Measurements from ENCODE around the gene SORBS1. TPM values are rescaled to one million over a fixed set of nuclear protein-coding genes. Genes with fewer than 3 reads are reported as not detected.

Gene SORBS1
- total RNA-seq, 1 donor from 2014 or later, result 221 TPM

DNA sequence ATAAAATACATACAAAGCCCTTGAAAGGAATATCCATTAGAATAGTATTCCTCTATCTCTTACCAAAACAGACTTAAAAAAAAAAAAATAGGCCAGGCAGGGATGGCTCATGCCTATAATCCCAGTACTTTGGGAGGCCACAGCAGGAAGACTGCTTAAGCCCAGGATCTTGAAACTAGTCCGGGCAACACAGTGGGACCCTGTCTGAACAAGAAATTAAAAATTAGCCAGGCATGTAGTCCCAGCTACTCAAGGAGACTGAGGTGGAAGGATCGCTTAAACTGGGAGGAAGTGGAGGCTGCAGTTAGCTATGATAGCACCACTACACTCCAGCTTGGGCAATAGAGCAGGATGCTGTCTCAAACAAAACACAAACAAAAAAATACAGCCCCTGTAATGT lies 280.0 kb downstream of the SORBS1 start:
- TF ChIP-seq, protein P1, sequence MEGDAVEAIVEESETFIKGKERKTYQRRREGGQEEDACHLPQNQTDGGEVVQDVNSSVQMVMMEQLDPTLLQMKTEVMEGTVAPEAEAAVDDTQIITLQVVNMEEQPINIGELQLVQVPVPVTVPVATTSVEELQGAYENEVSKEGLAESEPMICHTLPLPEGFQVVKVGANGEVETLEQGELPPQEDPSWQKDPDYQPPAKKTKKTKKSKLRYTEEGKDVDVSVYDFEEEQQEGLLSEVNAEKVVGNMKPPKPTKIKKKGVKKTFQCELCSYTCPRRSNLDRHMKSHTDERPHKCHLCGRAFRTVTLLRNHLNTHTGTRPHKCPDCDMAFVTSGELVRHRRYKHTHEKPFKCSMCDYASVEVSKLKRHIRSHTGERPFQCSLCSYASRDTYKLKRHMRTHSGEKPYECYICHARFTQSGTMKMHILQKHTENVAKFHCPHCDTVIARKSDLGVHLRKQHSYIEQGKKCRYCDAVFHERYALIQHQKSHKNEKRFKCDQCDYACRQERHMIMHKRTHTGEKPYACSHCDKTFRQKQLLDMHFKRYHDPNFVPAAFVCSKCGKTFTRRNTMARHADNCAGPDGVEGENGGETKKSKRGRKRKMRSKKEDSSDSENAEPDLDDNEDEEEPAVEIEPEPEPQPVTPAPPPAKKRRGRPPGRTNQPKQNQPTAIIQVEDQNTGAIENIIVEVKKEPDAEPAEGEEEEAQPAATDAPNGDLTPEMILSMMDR (IDR thresholded peaks at IDR 0.05; ENCODE audit: partially characterized antibody, unreplicated experiment), result no peak
- peaks cover 3% of the 10 kb centered on the region for H3K27me3 Mint-ChIP-seq (ENCODE audit: unreplicated experiment)
- H3K36me3 Mint-ChIP-seq (ENCODE audit: unreplicated experiment), result no peaks in the 10 kb centered on the region
- no peaks in the 10 kb centered on the region for H3K9me3 Mint-ChIP-seq (ENCODE audit: unreplicated experiment)
- no peak overlapping the region for H3K4me3 Mint-ChIP-seq (ENCODE audit: unreplicated experiment)
- H3K27ac Mint-ChIP-seq (ENCODE audit: unreplicated experiment), result no peak overlapping the region
- DNase-seq, result no peak
- peaks cover 3% of the 10 kb centered on the region for H3K4me1 Mint-ChIP-seq (ENCODE audit: low read depth, unreplicated experiment)

DNA sequence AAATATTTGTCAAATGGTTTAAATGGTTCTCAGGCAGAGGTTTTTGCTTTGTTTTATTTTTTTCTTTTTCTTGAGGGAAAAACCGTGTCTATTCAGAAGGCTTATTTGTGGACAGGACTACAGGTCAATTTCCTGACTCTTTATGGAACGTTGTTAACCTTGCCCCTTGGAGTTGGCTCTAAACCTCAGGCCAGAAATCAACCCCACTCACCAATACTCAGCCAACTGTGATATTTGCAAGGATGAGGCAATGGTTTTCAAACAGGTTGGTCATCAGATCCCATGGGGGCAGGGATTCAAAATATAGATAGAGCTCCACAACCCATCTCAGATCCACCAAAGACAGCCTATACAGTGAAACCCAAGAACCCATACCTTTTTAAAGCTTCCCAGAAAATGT lies 280.5 kb downstream of the SORBS1 start:
- Mint-ChIP-seq H3K27ac (ENCODE audit: unreplicated experiment) (no peak overlapping the region), H3K9me3 (ENCODE audit: unreplicated experiment) (no peaks in the 10 kb centered on the region), H3K27me3 (ENCODE audit: unreplicated experiment) (peaks cover 3% of the 10 kb centered on the region), H3K36me3 (ENCODE audit: unreplicated experiment) (no peaks in the 10 kb centered on the region), H3K4me1 (ENCODE audit: low read depth, unreplicated experiment) (peaks cover 3% of the 10 kb centered on the region), H3K4me3 (ENCODE audit: unreplicated experiment) (no peak overlapping the region)
- DNase-seq, result no peak
- TF ChIP-seq, protein P1 (IDR thresholded peaks at IDR 0.05; ENCODE audit: partially characterized antibody, unreplicated experiment), result no peak

DNA sequence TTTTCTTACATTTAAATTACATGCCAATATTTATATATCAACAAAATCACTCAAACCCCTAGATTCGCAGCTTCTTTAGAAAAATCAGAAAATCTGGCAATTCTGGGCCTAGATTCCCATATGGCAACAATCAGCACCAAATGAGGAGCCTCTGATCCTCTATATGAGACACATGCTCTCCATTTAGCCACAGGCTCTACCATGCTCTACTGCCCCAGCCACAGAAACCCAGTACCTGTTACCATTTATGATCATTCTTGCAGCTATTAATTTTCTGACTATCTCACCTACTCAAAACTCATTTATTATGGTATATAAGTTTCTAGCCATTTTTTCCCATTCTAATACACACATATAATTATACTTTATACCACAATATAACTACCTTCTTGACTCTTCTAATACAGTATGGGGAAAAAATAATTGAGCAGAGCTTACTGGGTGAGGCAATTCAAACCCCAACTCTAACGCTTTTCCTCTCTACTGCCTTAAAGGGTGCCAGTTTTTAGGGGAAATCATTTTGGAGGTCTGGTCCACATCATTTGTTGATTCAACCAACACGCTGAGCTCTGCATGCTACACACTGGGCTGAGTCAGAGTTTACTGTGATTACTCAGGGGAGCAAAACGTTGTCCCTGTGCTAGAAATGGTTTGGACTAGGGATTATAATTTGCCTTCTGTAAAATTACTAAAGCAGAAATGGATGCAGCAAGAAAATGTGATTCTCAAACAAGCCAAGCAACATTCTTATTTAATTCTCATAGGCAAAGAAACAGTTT lies 281.9 kb downstream of the SORBS1 start:
- DNase-seq, result no peak
- H3K4me1 Mint-ChIP-seq (ENCODE audit: low read depth, unreplicated experiment), result peaks cover 3% of the 10 kb centered on the region
- no peaks in the 10 kb centered on the region for H3K36me3 Mint-ChIP-seq (ENCODE audit: unreplicated experiment)
- TF ChIP-seq, protein P1 (IDR thresholded peaks at IDR 0.05; ENCODE audit: partially characterized antibody, unreplicated experiment), result no peak
- no peaks in the 10 kb centered on the region for H3K9me3 Mint-ChIP-seq (ENCODE audit: unreplicated experiment)
- H3K27me3 Mint-ChIP-seq (ENCODE audit: unreplicated experiment), result peaks cover 3% of the 10 kb centered on the region
- H3K4me3 Mint-ChIP-seq (ENCODE audit: unreplicated experiment), result no peak overlapping the region
- no peak overlapping the region for H3K27ac Mint-ChIP-seq (ENCODE audit: unreplicated experiment)

DNA sequence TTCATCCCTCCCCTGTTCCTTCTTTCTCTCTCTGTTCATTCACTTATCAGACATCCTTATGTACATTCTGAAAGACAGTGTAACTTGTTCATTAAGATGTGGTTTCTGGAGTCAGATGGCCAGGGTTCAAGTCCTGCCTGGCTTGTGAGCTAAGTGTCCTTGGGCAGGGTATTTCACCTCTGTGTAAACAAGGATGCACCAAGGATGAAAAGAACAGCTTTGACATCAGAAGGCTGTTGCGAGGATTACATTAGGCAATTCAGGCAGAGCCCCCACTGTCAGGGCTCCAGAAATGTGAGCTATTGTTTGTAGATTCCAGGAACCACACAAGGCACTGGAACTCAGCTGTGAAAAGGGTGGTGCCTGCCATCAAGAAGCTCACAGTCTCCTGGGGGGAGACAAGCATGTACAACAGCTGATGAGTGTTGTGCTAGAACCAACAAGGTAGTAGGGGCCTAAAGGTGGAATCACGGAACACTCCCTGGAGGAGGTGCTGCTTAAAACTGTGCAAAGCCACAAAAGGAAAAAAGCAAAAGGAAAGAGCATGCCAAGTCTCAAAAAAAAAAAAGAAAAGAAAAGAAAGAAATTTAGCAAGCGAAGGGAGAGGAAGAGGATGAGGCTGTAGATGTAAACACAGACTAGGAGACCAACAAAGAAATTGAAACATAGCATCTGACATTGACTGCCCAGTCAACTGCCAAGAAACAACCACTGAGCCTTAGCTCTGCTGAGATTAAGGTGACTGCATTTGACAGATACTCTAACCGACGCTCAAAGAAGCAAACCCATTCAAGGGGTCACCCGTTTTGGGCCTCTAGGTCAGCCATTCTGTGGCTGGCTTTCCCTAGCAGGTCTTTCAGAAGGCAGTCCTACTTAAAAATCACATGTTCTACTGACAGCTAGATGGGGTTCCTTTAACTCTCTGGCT lies 282.8 kb downstream of the SORBS1 start:
- DNase-seq, result no peak
- H3K4me1 Mint-ChIP-seq (ENCODE audit: low read depth, unreplicated experiment), result peaks cover 3% of the 10 kb centered on the region

More for the DNA sequence above, 282.8 kb downstream of the SORBS1 start:
- Mint-ChIP-seq H3K4me3 (ENCODE audit: unreplicated experiment) (no peak overlapping the region), H3K27me3 (ENCODE audit: unreplicated experiment) (peaks cover 3% of the 10 kb centered on the region), H3K27ac (ENCODE audit: unreplicated experiment) (no peak overlapping the region), H3K9me3 (ENCODE audit: unreplicated experiment) (no peaks in the 10 kb centered on the region), H3K36me3 (ENCODE audit: unreplicated experiment) (no peaks in the 10 kb centered on the region)
- TF ChIP-seq, protein P1 (IDR thresholded peaks at IDR 0.05; ENCODE audit: partially characterized antibody, unreplicated experiment), result no peak

All from glutamatergic neuron (in vitro differentiated cells).